LNCaP clone FGC (cell line): Measurements from ENCODE around the gene SLC45A2.

Source experiments
- DNase-seq: peaks from one replicate; pipeline ENCODE4 v3.0.0-alpha.2; 2011; ENCODE audit warnings: low read depth
- H3K4me3 ChIP-seq: 2 replicates; pipeline ENCODE4 v1.5.1; 2011; ENCODE audit warnings: mild to moderate bottlenecking, low read depth, low read length, control low read depth
- CTCF ChIP-seq: IDR thresholded peaks from 2 replicates; pipeline ENCODE4 v1.5.1; 2012; ENCODE audit warnings: mild to moderate bottlenecking; ENCODE audit not compliant: control insufficient read depth, insufficient read depth; ENCODE audit errors: extremely low read depth

SLC45A2 gene

DNA sequence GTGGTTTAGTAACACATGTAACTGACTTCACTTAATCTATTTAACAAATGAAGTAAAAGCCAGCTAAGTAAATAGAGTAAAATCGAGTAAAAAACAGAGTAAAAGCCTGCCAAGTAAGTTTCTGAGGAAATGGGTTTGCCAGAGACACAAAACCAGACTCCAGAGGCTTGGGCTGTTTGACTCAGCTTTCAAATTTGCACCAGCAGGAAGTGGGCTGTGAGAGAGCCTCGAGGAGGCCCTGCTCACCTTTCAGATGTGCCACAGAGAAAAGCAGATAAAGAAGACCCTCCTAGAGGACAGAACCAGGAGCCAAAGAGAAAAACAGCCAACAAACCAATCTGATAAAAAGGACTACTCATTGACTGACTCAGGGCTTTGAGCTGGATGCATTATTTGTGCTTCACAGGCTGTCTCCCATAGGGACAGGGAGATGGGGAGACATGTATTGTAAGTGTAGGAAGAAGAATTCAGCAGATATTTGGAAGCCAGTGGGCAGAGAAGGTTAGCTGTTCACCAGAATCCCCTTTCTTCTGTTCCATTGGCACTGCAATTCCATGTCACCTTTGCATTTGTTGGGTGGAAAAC is 37.7 kb upstream of the SLC45A2 start:
- TF ChIP-seq CTCF, result no peak
- no peak overlapping the region for H3K4me3 ChIP-seq
- DNase-seq, result no peak

DNA sequence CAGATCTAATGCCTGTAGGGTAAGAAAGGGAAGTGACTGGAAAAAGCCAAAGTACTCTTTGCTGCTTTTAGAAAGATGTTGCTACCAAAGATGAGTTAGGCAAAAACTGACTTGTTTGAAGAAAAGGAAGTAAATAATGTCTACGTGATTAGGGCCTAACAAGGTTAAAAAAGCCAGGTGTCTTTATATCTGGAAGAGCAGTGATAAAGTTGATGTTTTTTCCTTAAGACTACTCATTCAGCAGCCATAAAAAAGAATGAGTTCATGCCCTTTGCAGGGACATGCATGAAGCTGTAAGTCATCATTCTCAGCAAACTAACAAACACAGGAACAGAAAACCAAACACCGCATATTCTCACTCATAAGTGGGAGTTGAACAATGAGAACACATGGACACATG is 36.8 kb upstream of the SLC45A2 start:
- no peak for TF ChIP-seq CTCF
- DNase-seq, result no peak
- no peak overlapping the region for H3K4me3 ChIP-seq

GRCh38 chr5:34020726-34021125 is 36.2 kb upstream of the SLC45A2 start:
- TF ChIP-seq CTCF, result no peak
- no peak for DNase-seq
- H3K4me3 ChIP-seq, result no peak overlapping the region

GRCh38 chr5:34017254-34017653 is 32.8 kb upstream of the SLC45A2 start:
- no peak overlapping the region for H3K4me3 ChIP-seq
- TF ChIP-seq CTCF, result no peak
- DNase-seq, result no peak

DNA sequence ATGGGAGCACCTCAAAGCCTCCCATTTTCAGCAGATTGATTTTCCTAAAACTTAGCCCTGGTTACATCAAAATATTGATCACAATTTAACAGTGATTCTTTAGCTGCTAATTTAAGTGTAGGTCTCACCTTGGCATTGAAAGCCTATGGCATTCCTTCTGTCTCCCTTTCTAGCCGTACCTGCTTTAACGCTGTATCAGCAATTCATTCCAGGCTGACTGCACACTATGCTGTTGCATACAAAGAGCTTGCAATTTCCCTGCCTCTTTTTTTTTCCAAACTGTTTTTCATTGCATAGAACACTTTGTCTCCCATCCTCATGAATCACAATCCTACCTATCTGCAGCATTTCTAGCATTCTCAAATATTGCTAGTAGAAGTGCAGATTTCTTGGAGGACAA is 32.3 kb upstream of the SLC45A2 start:
- no peak overlapping the region for H3K4me3 ChIP-seq
- no peak for TF ChIP-seq CTCF
- DNase-seq, result no peak

GRCh38 chr5:34016222-34016621 is 31.7 kb upstream of the SLC45A2 start:
- H3K4me3 ChIP-seq, result no peak overlapping the region
- TF ChIP-seq CTCF, result no peak
- DNase-seq, result no peak

GRCh38 chr5:34015120-34015822 is 30.8 kb upstream of the SLC45A2 start:
- no peak overlapping the region for H3K4me3 ChIP-seq
- DNase-seq, result no peak
- TF ChIP-seq CTCF, result no peak
